Measurements from ENCODE around the gene AREL1. TPM values are rescaled to one million over a fixed set of nuclear protein-coding genes. Genes with fewer than 3 reads are reported as not detected.

The AREL1 gene
- total RNA-seq, 1 donor from 2014 or later: 17.9 TPM

DNA sequence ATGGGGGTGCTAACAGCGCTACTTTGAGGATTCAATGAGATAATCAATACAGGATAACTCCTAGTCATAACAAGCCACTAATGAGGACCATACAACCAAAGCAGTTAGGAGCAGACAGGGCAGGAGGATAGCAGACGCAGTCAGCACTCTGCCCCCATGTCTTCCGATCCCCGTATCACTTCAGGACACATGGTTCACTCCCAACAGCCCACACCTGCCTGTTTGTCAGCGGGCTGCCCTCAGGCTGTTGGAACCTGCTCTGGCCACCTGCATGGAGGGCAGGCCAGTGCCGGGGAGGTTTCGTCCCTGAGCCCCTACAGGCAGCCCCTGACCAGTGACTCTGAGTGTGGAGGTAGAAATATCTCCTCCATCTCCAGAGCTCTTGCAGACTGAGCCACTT, 63.7 kb downstream of the AREL1 start:
- Histone ChIP-seq H3K4me3 (no peak overlapping the region), H3K4me1 (peaks cover 37 to 50% of the 10 kb centered on the region in 2 donors), H3K27ac (peak overlapping the region; percentile 84 to 90), H3K36me3 (no peaks in the 10 kb centered on the region), H3K9me3 (no peaks in the 10 kb centered on the region), H3K27me3 (no peaks in the 10 kb centered on the region)
- TF ChIP-seq, protein P1, sequence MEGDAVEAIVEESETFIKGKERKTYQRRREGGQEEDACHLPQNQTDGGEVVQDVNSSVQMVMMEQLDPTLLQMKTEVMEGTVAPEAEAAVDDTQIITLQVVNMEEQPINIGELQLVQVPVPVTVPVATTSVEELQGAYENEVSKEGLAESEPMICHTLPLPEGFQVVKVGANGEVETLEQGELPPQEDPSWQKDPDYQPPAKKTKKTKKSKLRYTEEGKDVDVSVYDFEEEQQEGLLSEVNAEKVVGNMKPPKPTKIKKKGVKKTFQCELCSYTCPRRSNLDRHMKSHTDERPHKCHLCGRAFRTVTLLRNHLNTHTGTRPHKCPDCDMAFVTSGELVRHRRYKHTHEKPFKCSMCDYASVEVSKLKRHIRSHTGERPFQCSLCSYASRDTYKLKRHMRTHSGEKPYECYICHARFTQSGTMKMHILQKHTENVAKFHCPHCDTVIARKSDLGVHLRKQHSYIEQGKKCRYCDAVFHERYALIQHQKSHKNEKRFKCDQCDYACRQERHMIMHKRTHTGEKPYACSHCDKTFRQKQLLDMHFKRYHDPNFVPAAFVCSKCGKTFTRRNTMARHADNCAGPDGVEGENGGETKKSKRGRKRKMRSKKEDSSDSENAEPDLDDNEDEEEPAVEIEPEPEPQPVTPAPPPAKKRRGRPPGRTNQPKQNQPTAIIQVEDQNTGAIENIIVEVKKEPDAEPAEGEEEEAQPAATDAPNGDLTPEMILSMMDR (IDR thresholded peaks at IDR 0.05): no peak
- no peak for DNase-seq (ENCODE audit: low spot score in 2 of 2)
- intact Hi-C loops (cut with DNase I): no loop called here

GRCh38 chr14:74648601-74649000, 64.3 kb downstream of the AREL1 start:
- H3K4me1 ChIP-seq: peaks cover 36 to 51% of the 10 kb centered on the region in 2 donors
- peak overlapping the region; percentile 84 to 90 for H3K27ac ChIP-seq

DNA sequence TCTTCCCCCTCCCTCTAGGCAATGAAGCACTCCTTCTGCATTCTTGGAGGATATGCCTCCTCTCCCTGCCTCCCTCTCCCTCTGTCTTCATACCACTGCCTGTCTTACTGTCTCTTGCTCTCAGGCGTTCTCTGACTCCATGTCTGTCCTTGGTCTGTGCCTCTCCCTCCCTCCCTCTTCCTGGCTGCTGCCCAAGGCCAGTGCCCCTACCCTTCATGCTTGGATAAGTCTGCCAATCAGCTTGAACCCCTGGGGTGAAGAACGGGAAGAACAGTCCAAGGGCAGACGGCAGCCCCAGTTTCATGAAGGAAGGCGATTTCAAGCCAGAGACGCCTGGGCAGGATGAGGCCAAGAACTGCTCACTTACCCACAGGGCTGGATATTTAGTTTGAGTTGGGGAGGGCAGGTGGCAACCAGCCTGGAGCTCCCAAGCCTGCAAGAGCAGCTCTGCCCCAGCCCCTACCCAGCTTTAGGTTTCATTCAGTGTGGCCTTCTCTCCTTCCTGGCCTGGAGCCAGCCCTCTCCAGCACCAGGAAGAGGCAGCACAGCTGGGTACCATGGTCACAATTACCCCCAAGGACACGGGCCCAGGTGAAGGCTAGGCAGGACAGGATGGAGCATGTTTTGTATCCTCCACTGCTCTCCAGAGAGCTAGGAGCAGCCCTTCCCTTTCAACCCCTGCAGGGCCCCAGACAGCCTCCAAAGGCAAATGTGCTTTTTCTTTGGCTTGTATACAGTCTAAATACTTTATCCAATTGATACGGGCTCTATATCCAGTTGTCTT, 65.0 kb downstream of the AREL1 start:
- DNase-seq (ENCODE audit: low spot score in 2 of 2): no peak
- H3K27ac ChIP-seq: peak overlapping the region; percentile 84 to 90

More at GRCh38 chr14:74648601-74649000, 64.3 kb downstream of the AREL1 start:
- Histone ChIP-seq H3K4me3 (no peak overlapping the region), H3K27me3 (no peaks in the 10 kb centered on the region), H3K9me3 (no peaks in the 10 kb centered on the region), H3K36me3 (no peaks in the 10 kb centered on the region)
- TF ChIP-seq, protein P1 (IDR thresholded peaks at IDR 0.05): no peak
- intact Hi-C loops (cut with DNase I): no loop called here
- DNase-seq (ENCODE audit: low spot score in 2 of 2): no peak

GRCh38 chr14:74647061-74647677, 65.7 kb downstream of the AREL1 start:
- H3K36me3 ChIP-seq: no peaks in the 10 kb centered on the region
- TF ChIP-seq, protein P1 (IDR thresholded peaks at IDR 0.05): no peak
- H3K4me1 ChIP-seq: peaks cover 29 to 51% of the 10 kb centered on the region in 2 donors
- no peak overlapping the region for H3K4me3 ChIP-seq
- intact Hi-C loops (cut with DNase I): no loop called here
- peak overlapping the region; percentile 84 to 90 for H3K27ac ChIP-seq
- no peaks in the 10 kb centered on the region for H3K27me3 ChIP-seq
- DNase-seq (ENCODE audit: low spot score in 2 of 2): no peak
- no peaks in the 10 kb centered on the region for H3K9me3 ChIP-seq

More for the DNA sequence above, 65.0 kb downstream of the AREL1 start:
- intact Hi-C loops (cut with DNase I): no loop called here
- no peaks in the 10 kb centered on the region for H3K9me3 ChIP-seq
- no peak overlapping the region for H3K4me3 ChIP-seq
- H3K27me3 ChIP-seq: no peaks in the 10 kb centered on the region
- H3K36me3 ChIP-seq: no peaks in the 10 kb centered on the region
- H3K4me1 ChIP-seq: peaks cover 31 to 47% of the 10 kb centered on the region in 2 donors
- TF ChIP-seq, protein P1 (IDR thresholded peaks at IDR 0.05): no peak

- intact Hi-C loops (cut with DNase I): loop anchor here (2.0 kb wide), 1 partner anchor 33 kb away; the partner anchor contains the start of gene LTBP2
- no peak for DNase-seq (ENCODE audit: low spot score in 2 of 2)
- TF ChIP-seq, protein P1 (IDR thresholded peaks at IDR 0.05): no peak
- H3K27ac ChIP-seq: peak overlapping the region; percentile 65 to 84
- H3K27me3 ChIP-seq: no peaks in the 10 kb centered on the region
- no peaks in the 10 kb centered on the region for H3K36me3 ChIP-seq
- H3K4me1 ChIP-seq: peaks cover 32 to 62% of the 10 kb centered on the region in 2 donors
- H3K9me3 ChIP-seq: no peaks in the 10 kb centered on the region
- H3K4me3 ChIP-seq: no peak overlapping the region
Observed at GRCh38 chr14:74645756-74646470, 67.0 kb downstream of the AREL1 start.

All from ascending aorta (tissue), 2 donors.